Inferior parietal cortex (tissue), 1 donor: Measurements from ENCODE around the gene KLF13.

Source experiments
- DNase-seq: peaks from one replicate; pipeline ENCODE4 v3.0.0-alpha.2; 2016; ENCODE audit errors: extremely low spot score

KLF13 gene

GRCh38 chr15:31332020-31332680, 5.5 kb downstream of the KLF13 start:
- no peak for DNase-seq

- DNase-seq = no peak
Observed at GRCh38 chr15:31332681-31333071, 6.0 kb downstream of the KLF13 start.

GRCh38 chr15:31333119-31333518, 6.5 kb downstream of the KLF13 start:
- no peak for DNase-seq

- no peak for DNase-seq
Observed at GRCh38 chr15:31333820-31334219, 7.2 kb downstream of the KLF13 start.

GRCh38 chr15:31335989-31336592, 9.5 kb downstream of the KLF13 start:
- no peak for DNase-seq

GRCh38 chr15:31336593-31337295, 10.1 kb downstream of the KLF13 start:
- DNase-seq = no peak

- no peak for DNase-seq
Observed at GRCh38 chr15:31337352-31338031, 10.9 kb downstream of the KLF13 start.

GRCh38 chr15:31338318-31338878, 11.8 kb downstream of the KLF13 start:
- no peak for DNase-seq

GRCh38 chr15:31338879-31339557, 12.4 kb downstream of the KLF13 start:
- no peak for DNase-seq

- no peak for DNase-seq
Observed at GRCh38 chr15:31339558-31339895, 12.9 kb downstream of the KLF13 start.

- no peak for DNase-seq
Observed at GRCh38 chr15:31340047-31340446, 13.4 kb downstream of the KLF13 start.

GRCh38 chr15:31340592-31340991, 14.0 kb downstream of the KLF13 start:
- DNase-seq = no peak

GRCh38 chr15:31341071-31341470, 14.4 kb downstream of the KLF13 start:
- no peak for DNase-seq

- no peak for DNase-seq
Observed at GRCh38 chr15:31341496-31342195, 15.0 kb downstream of the KLF13 start.

GRCh38 chr15:31342381-31342780, 15.7 kb downstream of the KLF13 start:
- no peak for DNase-seq

GRCh38 chr15:31342781-31343626, 16.4 kb downstream of the KLF13 start:
- no peak for DNase-seq

GRCh38 chr15:31343831-31344230, 17.2 kb downstream of the KLF13 start:
- no peak for DNase-seq

- DNase-seq = no peak
Observed at GRCh38 chr15:31344266-31344665, 17.6 kb downstream of the KLF13 start.

GRCh38 chr15:31344823-31345605, 18.4 kb downstream of the KLF13 start:
- no peak for DNase-seq
